ENCODE measurements around the gene DNAH7. TPM values are rescaled to one million over a fixed set of nuclear protein-coding genes. Genes with fewer than 3 reads are reported as not detected.

Gene DNAH7
- total RNA-seq, 4 donors from 2014 or later: 9.9 to 21.7 (median 15.5) TPM

GRCh38 chr2:195733831-195734230, 334.8 kb downstream of the DNAH7 start:
- peaks cover 8 to 12% of the 10 kb centered on the region in 2 donors for H3K36me3 ChIP-seq
- no peak for TF ChIP-seq CTCF (IDR thresholded peaks at IDR 0.05)
- no peak for TF ChIP-seq POLR2A (IDR thresholded peaks at IDR 0.05)

GRCh38 chr2:195732574-195732973, 336.1 kb downstream of the DNAH7 start:
- no peaks in the 10 kb centered on the region for H3K4me1 ChIP-seq
- intact Hi-C loops (cut with DNase I): no loop called here
- H3K27ac ChIP-seq: no peak overlapping the region
- H3K9me3 ChIP-seq: no peaks in the 10 kb centered on the region
- H3K27me3 ChIP-seq: no peaks in the 10 kb centered on the region
- H3K4me3 ChIP-seq (replicated peaks in 1 of 3): no peak overlapping the region
- no peak for DNase-seq
- TF ChIP-seq POLR2A (IDR thresholded peaks at IDR 0.05) (no peak), CTCF (IDR thresholded peaks at IDR 0.05) (no peak)
- peaks cover 8 to 12% of the 10 kb centered on the region in 2 donors for H3K36me3 ChIP-seq
- 91 to 93% methylated on average over 1 of the region's 1 CpG for WGBS, 2 donors

More at GRCh38 chr2:195733831-195734230, 334.8 kb downstream of the DNAH7 start:
- no peaks in the 10 kb centered on the region for H3K27me3 ChIP-seq
- H3K9me3 ChIP-seq: no peaks in the 10 kb centered on the region
- no peak overlapping the region for H3K27ac ChIP-seq
- H3K4me3 ChIP-seq (replicated peaks in 1 of 3): no peak overlapping the region
- H3K4me1 ChIP-seq: no peaks in the 10 kb centered on the region
- DNase-seq: no peak
- intact Hi-C loops (cut with DNase I): no loop called here

GRCh38 chr2:195730912-195731311, 337.7 kb downstream of the DNAH7 start:
- H3K27me3 ChIP-seq: no peaks in the 10 kb centered on the region
- WGBS, 2 donors: 97 to 98% methylated on average over 3 of the region's 3 CpGs
- intact Hi-C loops (cut with DNase I): no loop called here
- H3K27ac ChIP-seq: no peak overlapping the region
- H3K36me3 ChIP-seq: peaks cover 8 to 12% of the 10 kb centered on the region in 2 donors
- TF ChIP-seq CTCF (IDR thresholded peaks at IDR 0.05): no peak
- no peak for TF ChIP-seq POLR2A (IDR thresholded peaks at IDR 0.05)
- no peaks in the 10 kb centered on the region for H3K4me1 ChIP-seq
- H3K4me3 ChIP-seq (replicated peaks in 1 of 3): no peak overlapping the region
- H3K9me3 ChIP-seq: no peaks in the 10 kb centered on the region
- DNase-seq: no peak

GRCh38 chr2:195727106-195727505, 341.5 kb downstream of the DNAH7 start:
- Histone ChIP-seq H3K36me3 (peaks cover 8 to 12% of the 10 kb centered on the region in 2 donors), H3K4me3 (replicated peaks in 1 of 3) (no peak overlapping the region), H3K27me3 (no peaks in the 10 kb centered on the region), H3K27ac (no peak overlapping the region), H3K4me1 (no peaks in the 10 kb centered on the region), H3K9me3 (no peaks in the 10 kb centered on the region)
- TF ChIP-seq CTCF (IDR thresholded peaks at IDR 0.05) (no peak), POLR2A (IDR thresholded peaks at IDR 0.05) (no peak)
- DNase-seq: no peak
- intact Hi-C loops (cut with DNase I): no loop called here
- WGBS, 2 donors: 93 to 96% methylated on average over 4 of the region's 4 CpGs

- no peak overlapping the region for H3K27ac ChIP-seq
- no peak for DNase-seq
- intact Hi-C loops (cut with DNase I): no loop called here
- 100% methylated on average over 1 of the region's 1 CpG for WGBS, 2 donors
- H3K4me3 ChIP-seq (replicated peaks in 1 of 3): no peak overlapping the region
- H3K9me3 ChIP-seq: no peaks in the 10 kb centered on the region
- H3K36me3 ChIP-seq: peaks cover 11 to 17% of the 10 kb centered on the region in 2 donors
- no peaks in the 10 kb centered on the region for H3K4me1 ChIP-seq
- H3K27me3 ChIP-seq: no peaks in the 10 kb centered on the region
- TF ChIP-seq POLR2A (IDR thresholded peaks at IDR 0.05) (no peak), CTCF (IDR thresholded peaks at IDR 0.05) (no peak)
Observed at GRCh38 chr2:195722075-195722474, 346.6 kb downstream of the DNAH7 start.
